Measurements from ENCODE around the gene MRM1. TPM values are rescaled to one million over a fixed set of nuclear protein-coding genes. Genes with fewer than 3 reads are reported as not detected.
A peak's percentile ranks its signal among the peaks of the same experiment; 100 is the strongest.
"Not testable (repeated sequence)": the region's sequence is repeated elsewhere in the genome, so short reads cannot be mapped to it uniquely, and the experiment has no call there.

MRM1 gene
- total RNA-seq, 1 donor from 2014 or later, result 1.6 TPM

DNA sequence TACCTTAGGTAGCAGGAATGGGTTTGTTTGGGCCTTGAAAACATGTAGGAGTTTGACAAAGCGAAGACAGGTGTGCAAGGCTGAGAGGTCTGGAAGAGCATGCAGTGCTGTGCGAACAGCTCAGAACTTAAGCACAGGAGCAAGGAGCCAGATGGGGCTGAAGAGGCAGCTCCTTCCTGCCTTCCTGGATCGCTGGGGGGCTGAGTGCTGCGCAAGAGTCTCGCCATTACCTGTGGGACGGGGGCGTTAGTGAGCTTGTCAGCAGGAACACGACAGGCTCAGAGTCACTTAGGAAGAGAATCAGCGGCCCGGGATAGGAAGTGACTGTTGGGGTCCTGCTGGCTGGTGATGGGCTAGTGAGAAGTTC is 464 bp upstream of the MRM1 start:
- DNase-seq, result no peak

DNA sequence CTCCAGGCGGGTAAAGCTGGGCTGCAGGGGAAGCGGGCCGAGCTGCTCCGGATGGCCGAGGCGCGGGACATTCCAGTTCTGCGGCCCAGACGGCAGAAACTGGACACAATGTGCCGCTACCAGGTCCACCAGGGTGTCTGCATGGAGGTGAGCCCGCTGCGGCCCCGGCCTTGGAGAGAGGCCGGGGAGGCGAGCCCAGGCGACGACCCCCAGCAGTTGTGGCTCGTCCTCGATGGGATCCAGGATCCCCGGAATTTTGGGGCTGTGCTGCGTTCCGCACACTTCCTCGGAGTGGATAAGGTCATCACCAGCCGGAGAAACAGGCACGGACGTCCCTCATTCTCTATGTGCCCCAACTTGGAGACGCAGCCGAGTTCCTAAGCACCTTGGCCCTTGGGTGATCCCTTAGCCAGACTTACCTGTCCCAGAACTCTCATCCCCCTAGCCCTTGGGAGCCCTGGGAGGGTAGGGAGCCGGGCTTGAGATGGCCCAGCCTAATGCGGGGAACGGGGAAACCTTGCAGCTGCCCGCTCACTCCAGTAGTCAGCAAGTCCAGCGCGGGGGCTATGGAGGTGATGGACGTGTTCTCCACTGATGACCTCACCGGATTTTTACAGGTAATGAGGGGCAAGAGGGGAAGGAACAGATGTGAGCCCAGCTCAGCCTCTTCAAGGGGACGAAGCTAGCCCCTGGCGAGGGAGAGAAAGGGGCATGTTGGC is 806 bp downstream of the MRM1 start:
- no peak for DNase-seq

DNA sequence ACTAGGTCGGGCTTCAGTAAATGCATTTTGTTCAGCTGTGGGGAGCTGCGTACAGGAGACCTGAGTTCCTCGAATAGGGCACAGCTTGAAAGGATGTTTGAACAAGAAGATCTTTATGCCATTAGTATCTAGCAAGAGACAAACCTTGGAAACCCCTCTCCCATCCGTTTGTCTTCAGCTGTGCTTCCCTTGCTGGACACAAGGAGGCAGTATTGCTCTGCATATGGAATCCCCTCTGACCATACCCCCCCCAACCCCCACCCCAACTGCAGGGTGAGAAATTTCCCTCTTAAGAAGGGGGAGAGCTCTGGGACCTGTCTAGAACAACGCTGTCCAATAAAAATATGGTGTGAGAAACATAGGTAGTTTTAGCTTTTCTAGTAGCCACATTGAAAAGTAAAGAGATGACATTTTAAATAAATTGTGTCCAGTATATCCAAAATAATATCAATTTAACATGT is 1.6 kb downstream of the MRM1 start:
- DNase-seq, result no peak

DNA sequence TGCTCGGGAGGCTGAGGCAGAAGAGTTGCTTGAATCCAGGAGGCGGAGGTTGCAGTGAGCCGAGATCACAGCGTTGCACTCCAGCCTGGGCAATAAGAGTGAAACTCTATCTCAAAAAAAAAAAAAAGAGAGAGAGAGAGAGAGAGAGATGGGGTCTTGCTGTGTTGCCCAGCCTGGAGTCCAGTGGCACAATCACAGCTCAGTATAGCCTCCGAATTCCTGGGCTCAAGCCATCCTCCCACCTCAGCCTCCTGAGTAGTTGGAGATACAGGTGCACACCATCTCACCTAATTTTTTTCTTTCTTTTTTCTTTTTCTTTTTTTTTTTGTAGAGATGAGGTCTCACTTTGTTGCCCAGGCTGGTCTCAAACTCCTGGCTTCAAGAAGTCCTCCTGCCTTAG is 3.6 kb downstream of the MRM1 start:
- DNase-seq, result not testable (repeated sequence)

DNA sequence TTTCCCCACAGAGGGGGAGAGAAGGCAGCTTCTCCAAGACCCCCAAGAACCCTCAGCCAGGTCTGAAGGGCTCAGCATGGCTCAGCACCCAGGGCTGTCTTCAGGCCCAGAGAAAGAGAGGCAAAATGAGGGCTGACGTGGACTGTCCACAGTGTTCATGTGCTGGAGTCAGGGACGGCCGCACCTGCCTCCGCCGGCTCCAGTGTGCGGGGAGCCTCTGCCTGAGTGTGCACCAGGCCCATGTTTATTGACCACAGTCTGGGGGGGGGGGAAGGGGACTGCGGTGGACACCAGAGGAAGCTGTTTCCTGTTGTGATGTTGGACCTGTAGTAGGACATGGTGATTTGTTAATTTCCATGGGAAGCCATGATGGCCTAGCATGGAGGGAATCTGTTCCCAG is 6.9 kb downstream of the MRM1 start:
- no peak for DNase-seq

DNA sequence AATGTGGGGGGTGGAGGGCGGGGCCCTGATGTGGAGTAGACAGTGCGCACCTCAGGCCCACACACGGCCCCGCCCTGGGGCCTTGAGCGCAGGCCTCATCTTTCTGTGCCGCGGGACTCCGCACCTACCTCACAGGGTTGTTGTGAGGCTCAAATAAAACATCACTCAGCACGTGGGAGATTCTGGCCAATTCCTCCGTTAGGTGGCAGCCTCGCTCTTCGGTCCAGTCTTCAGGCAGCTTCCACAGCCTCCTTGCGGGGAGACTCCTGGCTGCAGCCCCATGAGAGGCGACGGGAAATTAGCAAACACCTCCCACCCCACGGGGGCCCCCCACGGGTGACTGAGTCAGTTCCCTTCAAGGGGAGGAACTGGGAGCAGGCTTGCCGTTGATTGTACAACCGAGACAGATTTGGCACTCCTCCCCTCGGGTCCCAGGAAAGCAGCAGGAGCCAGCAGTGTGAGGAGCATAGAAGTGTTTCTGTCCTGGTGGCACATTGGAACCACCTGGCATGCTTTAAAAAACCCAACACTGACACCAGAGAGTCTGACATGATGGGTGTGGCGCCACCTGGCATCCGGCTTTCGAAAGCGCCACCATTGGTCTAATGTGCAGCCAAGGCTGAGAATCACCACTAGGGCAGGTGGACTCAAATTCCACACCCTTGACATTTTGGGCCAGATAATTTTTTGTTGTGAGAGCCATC is 7.6 kb downstream of the MRM1 start:
- DNase-seq, result no peak

DNA sequence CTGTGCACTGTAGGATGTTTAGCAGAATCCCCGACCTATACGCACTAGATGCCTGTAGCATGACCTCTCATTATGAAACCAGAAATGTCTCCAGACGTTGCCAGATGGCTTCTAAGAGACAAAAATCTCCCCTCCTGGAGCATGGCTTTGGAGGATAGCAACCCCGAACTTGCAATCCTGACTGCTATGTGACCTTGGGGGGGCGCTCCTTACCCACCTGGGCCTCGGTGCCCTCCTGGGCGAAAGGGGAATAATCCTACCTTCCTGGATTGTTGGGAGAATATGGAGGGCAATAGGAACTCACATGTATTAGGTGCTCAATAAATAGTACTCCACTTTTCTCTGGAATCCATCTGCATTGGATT is 8.1 kb downstream of the MRM1 start:
- no peak for DNase-seq

DNA sequence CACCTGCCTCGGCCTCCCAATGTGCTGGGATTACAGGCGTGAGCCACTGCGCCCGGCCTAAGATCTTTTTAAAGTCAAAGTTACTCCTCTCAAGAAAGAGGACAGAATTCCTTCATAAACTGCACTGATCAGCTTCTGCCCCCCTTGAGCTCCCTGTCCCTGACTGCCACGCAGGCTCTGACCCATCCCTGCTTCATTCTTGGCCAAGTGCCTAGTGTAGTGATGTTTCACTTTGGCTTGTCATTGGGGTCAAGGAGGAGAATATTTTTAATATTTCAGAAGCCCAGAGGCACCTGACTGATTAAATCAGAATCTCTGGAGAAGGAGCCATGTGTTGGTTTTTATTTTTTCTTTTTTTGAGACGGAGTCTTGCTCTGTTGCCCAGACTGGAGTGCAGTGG is 9.1 kb downstream of the MRM1 start:
- no peak for DNase-seq

DNA sequence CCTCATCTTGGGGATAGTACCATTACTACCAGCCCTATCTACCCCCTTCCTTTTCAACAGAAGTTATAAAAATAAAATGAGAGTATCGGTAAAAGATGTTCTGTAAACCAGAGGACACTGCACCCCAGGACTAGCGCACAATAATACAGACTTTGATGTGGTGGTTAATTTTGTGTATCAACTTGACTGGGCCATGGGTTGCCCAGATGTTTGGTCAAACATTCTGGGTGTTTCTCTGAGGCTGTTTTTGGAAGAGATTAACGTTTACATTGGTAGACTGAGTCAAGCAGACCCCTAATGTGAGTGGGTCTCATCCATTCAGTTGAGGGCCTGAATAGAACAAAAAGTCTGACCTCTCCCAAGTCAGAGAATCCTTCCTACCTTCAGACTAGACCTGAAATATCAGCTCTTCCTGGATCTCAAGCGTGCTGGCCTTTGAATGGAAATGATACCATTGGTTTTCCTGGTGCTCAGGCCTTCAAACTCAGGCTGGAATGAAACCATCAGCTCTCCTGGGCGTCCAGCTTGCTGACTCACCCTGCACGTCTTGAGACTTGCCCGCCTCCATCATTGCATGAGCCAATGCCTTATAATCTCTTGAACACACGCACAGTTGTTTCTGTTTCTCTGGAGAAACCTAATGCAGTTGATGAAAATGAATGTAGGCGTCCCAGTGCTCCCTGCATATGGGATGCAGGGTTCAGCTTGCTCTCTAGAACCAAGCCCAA is 10.1 kb downstream of the MRM1 start:
- no peak for DNase-seq

DNA sequence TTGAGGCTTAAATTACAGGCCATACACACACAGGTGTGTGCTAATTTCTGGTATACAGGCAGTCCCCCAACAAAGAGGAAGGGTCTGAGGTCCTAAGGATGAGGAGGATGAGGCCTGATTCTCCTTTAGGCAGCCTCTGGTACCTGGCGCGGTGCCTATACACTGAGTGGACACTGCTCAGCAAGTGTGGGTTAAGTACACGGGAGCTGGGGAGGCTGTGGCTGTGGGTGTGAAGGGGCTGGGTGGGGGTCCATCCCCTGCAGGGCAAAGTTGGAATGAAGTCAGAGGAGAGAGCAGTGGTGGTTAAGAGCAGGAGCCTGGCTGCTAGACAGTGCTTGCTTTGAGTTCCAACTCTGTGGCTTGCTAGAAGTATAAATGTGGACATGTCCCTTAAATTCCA is 10.9 kb downstream of the MRM1 start:
- DNase-seq, result no peak

DNA sequence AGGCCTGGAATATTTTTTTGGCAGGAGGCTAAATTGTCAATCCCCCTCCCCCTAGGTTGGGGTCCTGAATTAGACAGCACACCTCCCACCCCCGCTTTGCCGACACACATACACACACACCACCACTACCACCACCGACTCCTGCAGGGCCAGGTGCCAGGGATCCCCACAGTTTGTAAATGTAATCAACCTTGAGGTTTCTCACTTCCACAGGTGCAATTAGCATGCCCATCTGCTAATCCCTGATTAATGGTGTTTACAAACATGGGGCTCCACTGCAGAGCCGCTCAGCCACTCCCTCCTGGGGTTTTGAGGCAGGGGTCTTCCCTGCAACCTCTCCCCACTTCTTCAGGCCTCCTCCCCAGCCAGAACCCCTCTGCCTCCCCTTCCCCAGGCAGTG is 11.8 kb downstream of the MRM1 start:
- DNase-seq, result no peak

DNA sequence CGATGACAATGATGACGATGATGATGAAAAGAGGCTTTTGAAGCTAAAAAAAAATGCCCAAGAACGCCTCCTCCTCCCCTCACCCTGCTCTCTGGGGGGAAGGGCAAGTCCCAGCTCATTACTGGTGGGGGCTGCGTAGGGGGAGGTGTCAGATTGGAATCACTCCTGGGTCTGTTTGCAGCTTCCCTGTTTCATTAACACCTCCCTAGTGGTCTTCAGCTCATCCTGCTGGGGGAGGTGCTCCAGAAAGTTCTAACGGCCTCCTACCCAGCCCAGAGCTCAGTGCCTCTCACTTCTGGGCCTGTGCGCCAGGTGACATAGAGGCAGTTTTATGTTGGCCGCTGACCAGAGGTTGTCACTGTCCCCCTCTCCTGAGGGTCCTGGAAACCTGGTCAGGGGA is 12.7 kb downstream of the MRM1 start:
- no peak for DNase-seq

DNA sequence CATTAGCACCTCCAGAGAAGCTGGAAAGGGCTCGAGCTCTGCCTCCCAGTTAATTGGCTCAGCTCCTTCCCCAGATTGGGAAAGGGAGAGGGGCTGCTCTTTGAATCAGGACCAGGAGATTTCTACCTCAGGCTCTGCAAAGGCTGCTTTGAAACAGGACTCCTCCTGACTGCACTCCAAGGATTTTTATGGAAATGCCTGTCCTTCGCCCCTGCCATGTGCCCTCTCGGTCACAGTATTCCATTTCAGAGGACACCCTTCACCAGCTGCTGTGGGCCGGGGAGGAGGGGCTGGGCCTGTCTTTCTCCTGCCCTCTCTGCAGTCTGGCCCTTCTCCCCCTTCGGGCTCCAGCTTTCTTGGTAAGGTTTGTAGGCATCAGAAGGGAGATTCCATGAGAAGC is 13.6 kb downstream of the MRM1 start:
- no peak for DNase-seq

DNA sequence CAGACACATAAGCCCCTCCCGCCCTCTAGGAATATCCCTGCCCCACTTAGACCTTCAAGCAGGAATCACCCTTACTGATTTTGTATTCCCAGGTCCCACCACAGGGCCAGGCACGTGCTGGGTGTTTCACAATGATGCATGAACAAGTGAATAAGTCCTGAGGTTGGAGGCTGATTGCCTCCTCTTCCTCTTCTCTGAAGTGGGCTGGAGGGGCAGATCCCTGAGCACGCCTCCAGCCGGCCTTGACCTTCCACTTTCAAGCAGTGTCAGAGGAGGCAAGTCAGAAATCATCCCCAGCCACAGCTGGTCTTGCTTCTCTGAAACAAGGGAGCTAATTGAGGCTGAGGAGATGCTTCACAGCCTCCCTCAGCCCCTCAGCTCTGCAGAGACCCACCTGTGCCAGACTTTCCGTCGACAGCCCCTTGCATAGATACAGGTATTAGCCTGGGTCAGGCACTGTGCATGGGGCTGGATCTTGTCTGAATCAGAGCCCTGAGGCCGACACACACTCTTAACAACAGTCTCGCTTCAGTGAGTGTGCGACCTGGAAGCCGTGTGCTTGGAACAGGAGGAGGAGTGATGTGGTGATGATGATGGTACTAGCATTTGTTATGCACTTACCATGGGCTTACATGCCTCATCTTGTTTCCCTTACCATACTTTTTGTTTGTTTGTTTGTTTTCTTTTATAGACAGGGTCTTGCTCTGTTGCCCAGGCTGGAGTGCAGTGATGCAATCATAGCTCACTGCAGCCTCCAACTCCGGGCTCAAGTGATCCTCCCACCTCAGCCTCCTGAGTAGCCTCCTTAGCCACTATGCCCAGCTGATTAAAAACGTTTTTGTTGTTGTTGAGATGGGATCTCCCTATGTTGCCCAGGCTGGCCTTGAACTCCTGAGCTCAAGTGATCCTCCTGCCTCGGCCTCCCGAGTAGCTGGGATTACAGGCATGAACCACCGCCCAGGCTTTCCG is 15.0 kb downstream of the MRM1 start:
- DNase-seq, result no peak

DNA sequence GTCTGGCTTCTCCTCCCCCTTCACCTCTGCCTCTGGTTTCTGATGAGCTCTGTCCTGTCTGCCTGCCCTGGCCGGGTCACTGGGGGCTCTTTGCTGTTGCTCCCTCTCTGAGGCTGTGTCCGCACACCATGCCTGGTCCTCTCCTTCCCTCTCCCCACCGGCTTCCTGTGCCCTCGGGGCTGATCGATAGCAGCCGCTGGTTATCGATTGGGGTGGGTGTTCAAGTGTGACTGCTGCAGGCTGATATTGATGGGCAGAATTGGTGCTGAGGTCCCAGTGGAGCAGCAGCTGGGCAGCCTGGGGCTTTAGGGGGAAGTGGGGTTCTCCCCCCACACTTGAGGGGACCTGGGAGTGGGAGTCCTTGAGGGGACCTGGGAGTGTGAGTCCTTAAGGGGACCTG is 16.4 kb downstream of the MRM1 start:
- no peak for DNase-seq

DNA sequence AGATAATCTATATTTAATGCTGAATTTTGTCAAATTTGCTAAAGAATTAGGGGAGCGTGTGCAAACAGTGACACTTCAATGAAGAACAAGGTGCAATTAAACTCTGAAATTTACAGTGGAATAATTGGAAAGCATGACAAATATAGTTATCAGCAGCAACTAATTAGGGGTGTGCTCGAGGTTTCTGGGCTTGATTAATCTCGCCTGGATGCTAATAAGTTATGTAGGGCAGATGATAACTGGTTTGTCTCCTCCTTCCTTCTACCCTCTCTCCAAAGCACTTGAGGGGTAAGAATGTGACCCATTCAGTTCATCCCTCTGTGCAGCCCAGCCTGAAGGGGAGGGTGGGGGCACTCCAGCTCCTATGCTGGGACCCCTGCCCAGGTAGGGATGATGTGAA is 21.9 kb downstream of the MRM1 start:
- no peak for DNase-seq

DNA sequence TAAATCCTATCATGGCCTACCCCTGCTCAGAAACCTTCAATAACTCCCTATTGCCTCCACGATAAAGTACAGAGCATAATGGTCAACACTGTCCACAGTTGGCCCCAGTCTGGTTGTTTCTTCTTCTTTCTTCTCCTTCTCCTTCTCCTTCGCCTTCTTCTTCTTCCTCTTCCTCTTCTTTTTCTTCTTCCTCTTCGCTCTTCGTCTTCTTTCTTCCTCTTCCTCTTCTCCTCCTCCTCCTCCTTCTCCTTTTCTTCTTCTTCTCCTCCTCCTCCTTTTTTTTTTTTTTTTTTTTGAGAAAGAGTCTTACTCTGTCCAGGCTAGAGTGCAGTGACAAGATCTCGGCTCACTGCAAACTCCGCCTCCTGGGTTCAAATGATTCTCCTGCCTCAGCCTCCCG is 23.8 kb downstream of the MRM1 start:
- DNase-seq, result no peak

DNA sequence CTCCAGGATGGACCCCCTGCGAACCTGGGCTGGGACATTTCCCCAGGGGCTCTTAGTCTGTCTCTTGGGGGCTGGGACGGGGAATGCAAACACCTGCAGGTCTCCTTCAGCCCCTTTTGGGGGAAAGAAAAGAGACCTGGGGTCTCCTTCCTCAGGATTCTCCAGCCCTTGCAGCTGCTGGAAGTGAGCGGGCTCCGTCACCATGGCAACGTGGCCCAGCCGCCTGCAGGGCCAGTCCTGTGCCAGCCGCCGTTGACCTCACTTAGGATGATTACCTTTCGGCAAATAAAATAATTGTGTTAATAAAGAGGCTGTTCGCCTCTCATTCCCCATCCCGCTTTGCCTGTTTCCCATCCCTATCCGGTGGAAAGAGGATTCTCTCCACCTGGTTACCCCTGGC is 25.7 kb downstream of the MRM1 start:
- DNase-seq, result no peak

DNA sequence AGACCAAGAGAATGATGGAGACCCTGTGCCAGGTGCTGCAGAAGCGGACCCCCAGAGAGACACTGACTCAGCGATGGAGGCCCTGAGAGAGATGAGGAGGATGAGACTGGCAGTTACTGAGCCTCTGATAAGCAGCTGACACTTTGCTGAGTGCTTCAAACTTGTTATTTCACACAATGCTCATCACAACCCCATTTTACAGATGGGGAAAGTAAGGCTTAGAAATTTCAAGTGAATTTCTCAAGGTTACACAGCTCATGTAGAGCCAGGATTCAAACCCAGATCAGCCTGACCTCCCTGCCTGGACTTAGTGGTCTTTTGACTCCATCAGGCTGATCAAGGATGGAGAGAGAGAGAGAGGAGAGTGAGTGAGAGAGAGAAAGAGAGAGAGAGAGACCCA is 27.2 kb downstream of the MRM1 start:
- DNase-seq, result no peak

DNA sequence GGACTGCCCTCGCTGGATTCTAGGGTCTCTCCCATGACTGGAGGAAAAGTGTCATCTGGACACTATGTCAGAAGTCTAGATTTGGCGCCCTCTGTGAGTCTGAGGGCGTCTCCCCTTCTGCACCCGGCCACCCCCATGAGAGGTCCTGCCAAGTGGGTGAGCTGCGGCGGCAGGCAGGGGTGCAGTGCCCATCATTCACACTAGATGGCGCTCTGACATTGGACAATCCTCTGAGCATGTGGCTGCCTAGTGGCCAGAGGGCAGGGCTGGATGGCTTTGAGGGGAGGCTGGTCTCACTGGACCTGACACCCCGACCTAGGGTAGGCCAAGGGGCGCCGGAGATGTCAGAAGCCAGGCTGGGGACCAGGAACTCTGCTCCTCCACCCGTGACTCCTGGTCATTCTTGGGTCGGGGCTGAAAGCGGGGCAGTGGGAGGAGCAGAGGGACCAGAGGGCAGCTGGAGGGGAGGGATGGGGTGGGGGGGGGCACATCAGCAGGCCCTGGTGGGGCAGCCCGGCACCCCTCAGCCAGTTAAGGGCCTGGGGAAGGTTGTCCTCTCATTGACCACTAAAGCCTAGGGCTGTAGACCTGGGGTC is 28.0 kb downstream of the MRM1 start:
- DNase-seq, result peak; percentile 50

DNA sequence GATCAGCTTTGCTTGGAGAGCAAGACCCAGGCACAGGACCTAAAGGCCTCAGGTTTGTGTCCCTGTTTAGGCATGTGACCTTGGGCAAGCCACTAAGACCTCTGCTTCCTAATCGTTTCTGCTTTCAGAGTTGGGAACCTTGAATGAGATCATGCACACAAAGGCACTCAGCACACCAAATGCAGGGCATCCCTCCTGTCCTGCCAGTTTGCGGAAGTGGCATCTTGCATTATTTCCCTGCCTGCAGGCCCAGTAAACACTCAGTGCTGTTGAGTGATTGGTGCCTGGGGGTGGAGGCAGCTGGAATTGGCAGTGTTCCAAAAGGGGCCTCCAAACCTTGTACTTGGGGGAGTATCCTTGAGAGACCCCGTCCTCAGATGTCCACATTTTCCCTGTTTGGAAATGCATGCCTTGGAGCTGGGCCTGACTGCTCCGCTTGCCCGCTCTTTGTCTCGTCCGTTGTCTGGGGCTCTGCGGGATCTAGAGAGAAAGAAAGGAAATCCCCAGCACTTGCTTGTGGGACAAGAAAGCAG is 28.7 kb downstream of the MRM1 start:
- DNase-seq, result no peak

DNA sequence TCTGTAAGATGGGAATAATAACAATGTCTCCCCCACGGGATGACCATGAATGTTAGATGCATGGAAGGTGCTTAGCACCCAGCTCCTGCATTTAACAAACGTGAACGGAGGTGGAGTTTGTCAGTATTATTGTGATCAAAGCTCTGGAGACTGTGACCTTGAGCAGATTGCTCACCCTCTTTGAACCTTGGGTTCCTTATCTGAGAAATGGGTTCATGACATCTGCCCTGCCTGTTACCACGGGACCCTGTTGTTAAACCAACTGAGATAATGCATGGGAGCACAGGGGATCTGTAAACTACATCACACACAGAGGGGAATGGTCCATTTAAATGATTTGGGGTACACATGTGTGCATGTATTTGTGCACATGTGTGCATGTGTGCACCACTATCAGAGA is 29.6 kb downstream of the MRM1 start:
- no peak for DNase-seq

Measured in skin of body (tissue), 2 donors.